ENCODE measurements around the gene TRPM1.

The TRPM1 gene

DNA sequence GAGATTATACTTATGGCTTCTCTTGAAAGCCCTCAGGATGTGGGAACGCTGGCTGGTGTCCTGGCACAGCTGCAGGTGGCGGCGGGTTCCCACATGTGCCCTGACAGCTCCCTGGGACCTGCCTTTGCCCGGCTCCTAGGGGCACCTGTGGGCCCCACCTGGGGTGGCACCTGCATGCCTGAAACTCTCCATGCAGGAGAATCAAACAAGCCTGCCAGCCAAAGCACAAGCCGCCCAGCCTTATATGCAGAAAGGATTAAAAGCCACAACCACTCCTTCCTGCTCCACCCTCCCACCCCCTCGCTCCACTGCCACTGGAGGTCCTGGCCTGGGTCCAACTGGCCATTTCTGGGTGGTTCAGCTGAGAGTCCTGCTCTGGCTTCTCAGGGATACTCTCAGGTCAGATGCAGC lies 18.1 kb downstream of the TRPM1 start:
- CTCF ChIA-PET: interaction anchor here (1.2 kb wide), 1 partner anchor 46 kb away, joined by 3 read pairs; no protein-coding TSS in a partner anchor
- H3K36me3 Mint-ChIP-seq: no peaks in the 10 kb centered on the region
- DNase-seq: no peak
- H3K27ac Mint-ChIP-seq: no peak overlapping the region
- H3K27me3 Mint-ChIP-seq: peaks cover 45% of the 10 kb centered on the region
- no peak overlapping the region for H3K4me3 Mint-ChIP-seq
- peaks cover 17% of the 10 kb centered on the region for H3K4me1 Mint-ChIP-seq
- no peaks in the 10 kb centered on the region for H3K9me3 Mint-ChIP-seq

DNA sequence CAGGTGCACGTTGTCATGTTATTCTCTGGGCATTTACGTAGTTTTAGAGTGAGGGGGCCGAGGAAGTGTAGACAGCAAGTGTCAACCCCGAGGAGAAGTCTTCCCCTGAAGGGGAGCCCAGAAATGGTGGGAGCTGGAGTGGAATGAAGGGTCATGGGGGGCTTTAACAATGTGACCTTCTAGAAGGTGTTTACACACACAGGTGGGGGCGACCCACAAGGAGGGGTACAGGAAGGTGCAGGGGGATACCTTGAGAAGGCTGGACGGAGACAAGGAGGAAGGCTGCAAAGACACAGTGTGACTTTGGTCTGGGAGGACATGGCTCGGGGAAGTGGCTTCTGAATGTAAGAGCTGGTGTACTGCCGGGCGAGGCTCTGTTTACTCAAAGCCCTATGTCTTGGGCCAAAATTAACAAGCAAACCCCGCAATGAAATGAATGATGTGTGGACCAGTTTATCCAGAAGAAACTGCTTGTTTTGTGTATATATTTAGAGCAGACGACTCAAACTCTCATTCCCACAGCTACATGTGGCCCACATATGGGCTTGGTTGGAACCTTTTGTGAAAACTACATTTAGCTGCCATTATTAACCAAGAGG lies 18.7 kb downstream of the TRPM1 start:
- no peak overlapping the region for H3K4me3 Mint-ChIP-seq
- H3K9me3 Mint-ChIP-seq: no peaks in the 10 kb centered on the region
- DNase-seq: no peak
- peaks cover 48% of the 10 kb centered on the region for H3K27me3 Mint-ChIP-seq
- CTCF ChIA-PET: no interaction called here
- no peaks in the 10 kb centered on the region for H3K36me3 Mint-ChIP-seq
- H3K27ac Mint-ChIP-seq: no peak overlapping the region
- peaks cover 17% of the 10 kb centered on the region for H3K4me1 Mint-ChIP-seq

DNA sequence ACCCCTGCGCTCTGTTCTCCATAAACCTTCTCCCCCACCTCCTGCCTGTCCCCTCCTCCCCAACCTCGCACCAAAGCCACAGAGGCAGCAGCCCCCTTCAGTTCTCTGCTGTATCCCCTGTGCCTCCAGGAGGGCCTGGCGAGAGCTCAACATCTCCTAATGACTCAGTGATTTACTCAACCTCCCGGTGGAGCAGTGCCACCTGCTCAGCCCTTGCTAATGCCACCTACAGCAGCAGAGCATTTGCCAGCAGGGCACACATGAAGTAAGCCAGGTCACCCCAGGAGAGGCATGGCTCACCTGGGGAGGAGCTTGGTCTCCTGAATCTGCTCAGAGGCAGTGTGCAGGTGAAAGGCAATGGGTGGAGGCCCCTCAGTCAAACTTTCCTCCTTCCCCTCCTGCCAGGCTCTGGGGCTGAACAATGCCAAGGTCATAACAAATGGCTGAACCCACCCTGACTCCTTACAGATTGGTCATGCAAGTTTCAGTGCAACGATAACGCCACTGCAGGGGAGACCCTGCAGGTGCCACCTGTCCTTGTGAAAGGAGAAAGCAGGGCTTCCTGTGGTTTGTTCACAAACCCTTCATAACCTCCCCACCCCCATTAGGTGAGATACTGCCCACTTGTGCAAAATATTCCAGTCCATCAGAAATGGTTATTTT lies 19.8 kb downstream of the TRPM1 start:
- H3K27me3 Mint-ChIP-seq: peaks cover 57% of the 10 kb centered on the region
- CTCF ChIA-PET: no interaction called here
- DNase-seq: no peak
- peaks cover 17% of the 10 kb centered on the region for H3K4me1 Mint-ChIP-seq
- no peaks in the 10 kb centered on the region for H3K36me3 Mint-ChIP-seq
- H3K9me3 Mint-ChIP-seq: no peaks in the 10 kb centered on the region
- H3K27ac Mint-ChIP-seq: no peak overlapping the region
- H3K4me3 Mint-ChIP-seq: no peak overlapping the region

GRCh38 chr15:31081056-31081455 lies 20.5 kb downstream of the TRPM1 start:
- Mint-ChIP-seq H3K9me3 (no peaks in the 10 kb centered on the region), H3K27me3 (peaks cover 56% of the 10 kb centered on the region), H3K36me3 (no peaks in the 10 kb centered on the region), H3K4me3 (no peak overlapping the region), H3K27ac (no peak overlapping the region), H3K4me1 (peaks cover 17% of the 10 kb centered on the region)
- CTCF ChIA-PET: no interaction called here
- DNase-seq: no peak

GRCh38 chr15:31080591-31081014 lies 20.9 kb downstream of the TRPM1 start:
- no peak overlapping the region for H3K27ac Mint-ChIP-seq
- H3K4me3 Mint-ChIP-seq: peak overlapping the region; percentile 29
- no peaks in the 10 kb centered on the region for H3K36me3 Mint-ChIP-seq
- H3K27me3 Mint-ChIP-seq: peaks cover 56% of the 10 kb centered on the region
- no peaks in the 10 kb centered on the region for H3K9me3 Mint-ChIP-seq
- peak; percentile 50 for DNase-seq
- peaks cover 17% of the 10 kb centered on the region for H3K4me1 Mint-ChIP-seq
- CTCF ChIA-PET: no interaction called here

GRCh38 chr15:31079519-31079918 lies 22.0 kb downstream of the TRPM1 start:
- Mint-ChIP-seq H3K9me3 (no peaks in the 10 kb centered on the region), H3K4me3 (no peak overlapping the region), H3K4me1 (peaks cover 17% of the 10 kb centered on the region), H3K27ac (no peak overlapping the region), H3K36me3 (no peaks in the 10 kb centered on the region), H3K27me3 (peaks cover 59% of the 10 kb centered on the region)
- no peak for DNase-seq
- CTCF ChIA-PET: no interaction called here

- Mint-ChIP-seq H3K27me3 (peaks cover 54% of the 10 kb centered on the region), H3K4me1 (peaks cover 13% of the 10 kb centered on the region), H3K4me3 (no peak overlapping the region), H3K36me3 (no peaks in the 10 kb centered on the region), H3K9me3 (no peaks in the 10 kb centered on the region), H3K27ac (no peak overlapping the region)
- CTCF ChIA-PET: no interaction called here
- no peak for DNase-seq
These were observed 23.1 kb downstream of the TRPM1 start for GRCh38 chr15:31078471-31078870.

DNA sequence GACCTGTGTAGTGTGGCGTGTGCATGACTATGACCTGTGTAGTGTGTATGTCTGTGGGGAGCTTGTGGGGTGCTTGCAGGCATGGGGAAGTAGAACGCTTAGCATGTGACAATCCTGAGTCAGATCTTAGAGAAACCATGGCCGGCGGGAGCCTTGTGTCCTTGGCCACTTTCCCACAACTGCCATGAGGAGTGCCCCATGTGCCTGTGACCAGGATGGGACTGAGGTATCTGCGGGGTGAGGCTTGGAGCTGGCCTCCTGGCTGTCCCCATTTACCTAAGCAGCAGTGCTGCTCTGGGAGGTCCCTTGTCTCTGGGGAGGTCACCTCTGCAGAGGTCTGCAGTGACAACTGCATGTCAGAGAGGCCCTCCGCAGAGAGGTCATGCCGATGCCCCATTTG lies 23.6 kb downstream of the TRPM1 start:
- H3K4me1 Mint-ChIP-seq: peaks cover 9% of the 10 kb centered on the region
- no peaks in the 10 kb centered on the region for H3K9me3 Mint-ChIP-seq
- CTCF ChIA-PET: no interaction called here
- peaks cover 50% of the 10 kb centered on the region for H3K27me3 Mint-ChIP-seq
- DNase-seq: no peak
- H3K4me3 Mint-ChIP-seq: no peak overlapping the region
- H3K27ac Mint-ChIP-seq: no peak overlapping the region
- no peaks in the 10 kb centered on the region for H3K36me3 Mint-ChIP-seq

DNA sequence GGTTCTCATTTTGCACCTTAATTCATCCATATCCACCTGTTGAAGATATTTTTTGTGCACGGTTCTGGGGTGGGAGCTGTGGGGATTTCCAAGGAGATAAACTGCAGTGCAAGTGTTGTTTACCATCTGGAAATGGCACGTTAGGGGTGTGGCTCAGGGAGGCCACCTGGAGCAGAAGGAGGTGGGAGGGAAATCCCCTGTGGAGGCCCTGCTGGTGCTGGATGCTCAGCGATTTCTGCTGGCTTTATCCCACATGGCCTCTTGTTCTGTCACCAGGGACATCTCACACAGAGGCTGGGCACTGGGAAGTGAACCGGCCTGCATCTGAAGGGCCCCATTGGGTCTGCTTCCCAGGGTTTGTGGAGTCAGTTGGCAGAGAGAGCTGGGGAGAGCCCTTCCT lies 24.3 kb downstream of the TRPM1 start:
- H3K36me3 Mint-ChIP-seq: no peaks in the 10 kb centered on the region
- CTCF ChIA-PET: no interaction called here

DNA sequence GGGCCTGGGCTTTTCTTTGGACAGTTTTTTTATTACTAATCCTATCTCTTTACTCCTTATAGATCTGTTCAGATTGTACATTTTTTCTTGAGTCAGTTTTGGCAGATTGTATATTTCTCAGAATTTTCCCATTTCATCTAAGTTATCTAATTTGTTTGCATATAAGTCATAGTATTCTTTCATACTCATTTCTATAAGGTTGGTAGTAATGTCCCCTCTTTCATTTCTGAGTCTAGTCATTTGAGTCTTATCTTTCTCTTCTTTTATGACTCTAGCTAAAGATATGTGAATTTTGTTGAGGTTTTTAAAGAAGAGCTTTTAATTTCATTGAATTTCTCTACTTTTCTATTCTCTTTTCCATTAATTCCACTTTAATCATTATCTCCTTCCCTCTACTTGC lies 27.2 kb downstream of the TRPM1 start:
- Mint-ChIP-seq H3K27ac (no peak overlapping the region), H3K36me3 (no peaks in the 10 kb centered on the region), H3K27me3 (peaks cover 48% of the 10 kb centered on the region), H3K9me3 (no peaks in the 10 kb centered on the region), H3K4me1 (no peaks in the 10 kb centered on the region), H3K4me3 (no peak overlapping the region)
- DNase-seq: no peak
- CTCF ChIA-PET: no interaction called here

More for the DNA sequence above, 24.3 kb downstream of the TRPM1 start:
- no peak for DNase-seq
- Mint-ChIP-seq H3K9me3 (no peaks in the 10 kb centered on the region), H3K27me3 (peaks cover 42% of the 10 kb centered on the region), H3K4me3 (no peak overlapping the region), H3K4me1 (peaks cover 9% of the 10 kb centered on the region), H3K27ac (no peak overlapping the region)

DNA sequence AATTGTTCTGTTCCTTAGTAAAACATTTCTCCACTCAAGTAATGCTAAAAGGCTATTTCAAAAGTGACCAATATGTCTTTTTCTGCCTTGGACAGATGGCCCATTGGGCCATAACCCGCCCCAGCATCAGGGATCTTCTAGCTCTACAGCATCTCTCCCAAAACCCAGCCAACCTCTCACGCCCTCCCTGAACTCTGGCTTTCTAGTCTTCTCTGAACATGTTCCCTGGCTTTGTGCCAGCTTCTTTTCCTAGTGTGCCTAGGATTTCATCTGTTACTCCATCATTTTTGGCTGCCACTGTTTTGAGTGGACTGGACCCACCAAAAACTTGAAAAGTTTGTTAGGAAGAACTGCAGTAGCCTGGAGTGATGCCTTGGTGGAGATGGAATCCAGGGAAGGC lies 30.7 kb downstream of the TRPM1 start:
- CTCF ChIA-PET: interaction anchor here (0.8 kb wide), 1 partner anchor 101 kb away, joined by 3 read pairs; no protein-coding TSS in a partner anchor
- H3K4me3 Mint-ChIP-seq: no peak overlapping the region
- H3K27ac Mint-ChIP-seq: no peak overlapping the region
- no peak for DNase-seq
- H3K9me3 Mint-ChIP-seq: no peaks in the 10 kb centered on the region
- no peaks in the 10 kb centered on the region for H3K4me1 Mint-ChIP-seq
- no peaks in the 10 kb centered on the region for H3K36me3 Mint-ChIP-seq
- peaks cover 36% of the 10 kb centered on the region for H3K27me3 Mint-ChIP-seq

DNA sequence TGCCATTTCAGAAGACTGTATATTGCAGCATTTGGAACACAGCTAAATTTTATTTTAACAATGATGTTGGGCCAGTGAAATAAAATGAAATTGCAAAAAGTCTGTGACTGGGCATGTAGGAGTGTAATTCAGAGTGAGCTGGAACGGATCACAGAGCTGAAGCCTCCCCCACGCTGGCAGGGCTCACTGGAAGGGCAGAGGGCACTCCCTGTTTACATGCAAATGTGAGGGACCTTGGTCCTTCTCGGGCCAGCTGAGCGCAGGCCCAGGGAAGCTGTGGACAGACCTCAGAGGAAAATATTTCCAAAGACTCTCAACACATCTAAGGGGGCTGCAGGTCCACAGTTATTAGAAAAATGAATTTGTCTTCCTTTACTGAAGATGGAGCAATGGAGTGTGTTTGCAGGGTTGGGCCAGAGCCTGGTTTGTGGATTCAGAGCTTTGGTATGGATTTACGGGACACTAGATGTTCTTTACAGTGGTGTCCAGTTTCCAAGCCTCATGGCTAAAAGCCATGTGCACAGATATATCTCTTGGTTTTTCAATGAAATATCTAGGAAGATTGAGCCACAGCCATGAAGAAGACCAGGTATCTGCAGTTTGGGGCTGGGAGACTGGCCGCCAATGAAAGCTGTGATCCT lies 32.0 kb downstream of the TRPM1 start:
- H3K27ac Mint-ChIP-seq: no peak overlapping the region
- peaks cover 36% of the 10 kb centered on the region for H3K27me3 Mint-ChIP-seq
- no peak for DNase-seq
- no peaks in the 10 kb centered on the region for H3K36me3 Mint-ChIP-seq
- no peak overlapping the region for H3K4me3 Mint-ChIP-seq
- no peaks in the 10 kb centered on the region for H3K9me3 Mint-ChIP-seq
- H3K4me1 Mint-ChIP-seq: no peaks in the 10 kb centered on the region
- CTCF ChIA-PET: no interaction called here

DNA sequence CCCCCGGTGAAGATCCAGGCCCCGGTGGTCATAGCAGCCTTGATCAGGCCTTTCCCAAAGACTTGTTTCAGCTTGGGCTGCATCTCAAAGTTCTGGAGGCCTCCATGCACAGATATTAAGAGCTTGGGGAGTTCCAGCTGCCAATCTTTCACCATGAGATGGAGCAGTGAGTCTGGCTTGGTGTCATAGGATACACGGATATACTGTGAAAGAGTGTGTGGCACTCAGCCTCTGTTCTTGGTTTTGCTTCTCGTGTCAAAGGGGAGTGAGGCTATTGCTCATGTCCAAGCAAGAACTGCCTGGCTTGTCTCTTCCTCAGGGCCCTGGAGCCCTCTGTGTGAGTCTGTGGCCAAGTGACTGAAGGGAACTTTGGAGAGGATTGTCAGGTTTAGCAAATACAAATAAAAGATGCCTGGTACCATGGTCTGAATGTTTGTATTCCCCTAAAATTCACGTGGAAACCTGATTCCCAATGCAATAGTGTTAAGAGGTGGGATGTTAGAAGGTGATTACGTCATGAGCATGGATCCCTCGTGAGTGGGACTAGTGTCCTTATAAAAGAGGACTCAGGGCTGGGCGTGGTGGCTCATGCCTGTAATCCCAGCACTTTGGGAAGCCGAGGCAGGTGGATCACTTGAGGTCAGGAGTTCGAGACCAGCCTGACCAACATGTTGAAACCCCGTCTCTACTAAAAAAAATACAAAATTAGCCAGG lies 33.5 kb downstream of the TRPM1 start:
- Mint-ChIP-seq H3K9me3 (no peaks in the 10 kb centered on the region), H3K4me3 (no peak overlapping the region), H3K4me1 (no peaks in the 10 kb centered on the region), H3K27me3 (peaks cover 35% of the 10 kb centered on the region), H3K36me3 (no peaks in the 10 kb centered on the region), H3K27ac (no peak overlapping the region)
- CTCF ChIA-PET: no interaction called here
- no peak for DNase-seq

GRCh38 chr15:31065824-31066223 lies 35.7 kb downstream of the TRPM1 start:
- Mint-ChIP-seq H3K4me1 (no peaks in the 10 kb centered on the region), H3K27ac (no peak overlapping the region), H3K36me3 (no peaks in the 10 kb centered on the region), H3K27me3 (peaks cover 36% of the 10 kb centered on the region), H3K9me3 (no peaks in the 10 kb centered on the region), H3K4me3 (no peak overlapping the region)
- CTCF ChIA-PET: no interaction called here
- DNase-seq: no peak
